Caco-2 (cell line): Measurements from ENCODE around the gene COL15A1. TPM values are rescaled to one million over a fixed set of nuclear protein-coding genes. Genes with fewer than 3 reads are reported as not detected.

Source experiments
- BruUV-seq: library from RNA; stranded (reverse); fragments of 400-500 nt; replicated peaks from 2 replicates; lab custom pipeline; 2021; lab: Mats Ljungman, UMichigan
- CTCF ChIA-PET: fragments of 300-600 bp; sonication (Branson Sonifier 250); formaldehyde crosslinking; loops from one replicate; lab custom pipeline; 2022; ENCODE audit warnings: antibody characterized with exemption; lab: Charles Lee
- POLR2A ChIA-PET: fragments of 300-600 bp; sonication (Branson Sonifier 250); formaldehyde crosslinking; loops from one replicate; lab custom pipeline; 2022; ENCODE audit warnings: antibody characterized with exemption; lab: Charles Lee
- DNase-seq, 2 experiments: peaks; one replicate each; pipeline versions ENCODE4 v3.0.0 to v3.0.0-alpha.2; 2020 to 2022
- H3K27me3 ChIP-seq: replicated peaks from 2 replicates; pipeline ENCODE4 v1.6.0; 2011; ENCODE audit warnings: low read length; ENCODE audit not compliant: control insufficient read depth, insufficient read depth
- H3K36me3 ChIP-seq: 2 replicates; pipeline ENCODE4 v1.5.1; 2011; ENCODE audit warnings: low read length; ENCODE audit not compliant: control insufficient read depth, insufficient read depth
- H3K4me1 ChIP-seq: fragments of 250-450 bp; sonication (Bioruptor Pico); 2 replicates; pipeline ENCODE4 v1.5.1; 2020; ENCODE audit warnings: mild to moderate bottlenecking
- H3K4me3 ChIP-seq: 2 replicates; pipeline ENCODE4 v1.5.1; 2011; ENCODE audit warnings: low read depth, mild to moderate bottlenecking, control low read depth, low read length
- H3K9me3 ChIP-seq: fragments of 250-450 bp; sonication (Bioruptor Pico); 2 replicates; pipeline ENCODE4 v1.5.1; 2020; ENCODE audit warnings: mild to moderate bottlenecking, moderate library complexity
- H3K27ac Mint-ChIP-seq: one replicate; pipeline ENCODE4 v1.8.0; 2022; ENCODE audit warnings: mixed read lengths; ENCODE audit not compliant: unreplicated experiment
- H3K27me3 Mint-ChIP-seq: one replicate; pipeline ENCODE4 v1.8.0; 2022; ENCODE audit warnings: mixed read lengths; ENCODE audit not compliant: insufficient read depth, unreplicated experiment
- H3K36me3 Mint-ChIP-seq: one replicate; pipeline ENCODE4 v1.8.0; 2022; ENCODE audit warnings: mild to moderate bottlenecking, mixed read lengths; ENCODE audit not compliant: insufficient read depth, unreplicated experiment
- H3K4me1 Mint-ChIP-seq: one replicate; pipeline ENCODE4 v1.8.0; 2022; ENCODE audit warnings: low read depth, mixed read lengths; ENCODE audit not compliant: unreplicated experiment
- H3K4me3 Mint-ChIP-seq: one replicate; pipeline ENCODE4 v1.8.0; 2022; ENCODE audit warnings: mild to moderate bottlenecking, moderate library complexity, mixed read lengths; ENCODE audit not compliant: unreplicated experiment
- H3K9me3 Mint-ChIP-seq: one replicate; pipeline ENCODE4 v1.8.0; 2022; ENCODE audit warnings: mixed read lengths; ENCODE audit not compliant: unreplicated experiment
- intact Hi-C: fragments of 100-400 bp; cut with micrococcal nuclease; formaldehyde crosslinking; loops from one replicate; pipeline ENCODE4 v1.10.0; 2022; ENCODE audit not compliant: unreplicated experiment
- total RNA-seq: library from RNA; stranded (reverse); gene quantifications from 2 replicates; pipeline ENCODE4 v1.2.3, GENCODE V29; 2022
- TF ChIP-seq, protein P1 (sequence below), 2 experiments: fragments of 200-600 bp in 1 of 2; IDR thresholded peaks; 1 replicate in 1 of 2; 2 replicates in 1 of 2; pipeline versions ENCODE4 v1.5.1 to v1.8.0; 2011 to 2022; ENCODE audit warnings: antibody characterized with exemption in 1 of 2, control low read depth in 1 of 2, inconsistent platforms in 1 of 2, low read depth in 1 of 2, low read length in 1 of 2, mild to moderate bottlenecking in 1 of 2, moderate library complexity in 1 of 2; ENCODE audit not compliant: insufficient read depth in 1 of 2, severe bottlenecking in 1 of 2, unreplicated experiment in 1 of 2

Gene COL15A1
- total RNA-seq, 1 experiment from 2014 or later: not detected

DNA sequence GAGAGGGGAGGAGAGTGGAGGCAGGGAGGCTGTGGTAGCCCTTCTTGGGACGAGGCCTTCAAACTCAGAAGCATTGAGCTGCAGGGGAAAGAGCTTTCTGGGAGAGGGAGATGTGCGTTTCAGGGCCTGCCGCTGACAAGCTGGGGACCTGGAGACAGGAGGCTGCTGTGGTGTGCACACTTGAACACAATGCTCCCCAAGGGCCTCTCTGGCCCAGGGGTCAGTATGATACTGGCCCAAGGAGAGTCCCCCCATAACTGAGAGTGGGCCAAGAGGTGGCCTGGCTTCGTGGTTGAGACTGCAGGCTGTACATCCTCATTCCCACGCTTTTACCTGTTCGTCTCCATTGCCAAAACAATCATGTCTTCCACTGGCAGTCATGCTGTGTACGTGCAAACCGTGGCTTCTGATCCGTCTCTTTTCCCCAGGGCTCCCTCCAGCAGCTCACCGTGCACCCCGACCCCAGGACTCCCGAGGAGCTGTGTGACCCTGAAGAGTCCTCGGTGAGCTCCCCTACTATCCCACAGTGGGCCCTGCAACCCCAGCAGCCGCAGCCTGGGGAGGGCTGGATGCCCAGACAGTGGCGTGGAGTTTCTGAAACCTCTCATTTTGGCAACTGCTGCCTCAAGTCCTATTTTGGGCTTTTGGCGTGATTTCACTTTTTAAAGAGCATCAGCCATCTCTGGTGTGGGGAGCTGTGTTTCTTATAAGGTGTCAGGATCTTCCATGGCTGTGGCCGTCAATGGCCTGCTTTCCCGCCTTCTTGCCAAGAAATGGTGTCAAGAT lies 43.4 kb downstream of the COL15A1 start:
- intact Hi-C loops: no loop called here
- no peaks in the 10 kb centered on the region for H3K36me3 Mint-ChIP-seq
- TF ChIP-seq, protein P1, sequence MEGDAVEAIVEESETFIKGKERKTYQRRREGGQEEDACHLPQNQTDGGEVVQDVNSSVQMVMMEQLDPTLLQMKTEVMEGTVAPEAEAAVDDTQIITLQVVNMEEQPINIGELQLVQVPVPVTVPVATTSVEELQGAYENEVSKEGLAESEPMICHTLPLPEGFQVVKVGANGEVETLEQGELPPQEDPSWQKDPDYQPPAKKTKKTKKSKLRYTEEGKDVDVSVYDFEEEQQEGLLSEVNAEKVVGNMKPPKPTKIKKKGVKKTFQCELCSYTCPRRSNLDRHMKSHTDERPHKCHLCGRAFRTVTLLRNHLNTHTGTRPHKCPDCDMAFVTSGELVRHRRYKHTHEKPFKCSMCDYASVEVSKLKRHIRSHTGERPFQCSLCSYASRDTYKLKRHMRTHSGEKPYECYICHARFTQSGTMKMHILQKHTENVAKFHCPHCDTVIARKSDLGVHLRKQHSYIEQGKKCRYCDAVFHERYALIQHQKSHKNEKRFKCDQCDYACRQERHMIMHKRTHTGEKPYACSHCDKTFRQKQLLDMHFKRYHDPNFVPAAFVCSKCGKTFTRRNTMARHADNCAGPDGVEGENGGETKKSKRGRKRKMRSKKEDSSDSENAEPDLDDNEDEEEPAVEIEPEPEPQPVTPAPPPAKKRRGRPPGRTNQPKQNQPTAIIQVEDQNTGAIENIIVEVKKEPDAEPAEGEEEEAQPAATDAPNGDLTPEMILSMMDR (IDR thresholded peaks at IDR 0.05; ENCODE audit: insufficient read depth in 1 of 2, low read depth in 1 of 2, low read length in 1 of 2, severe bottlenecking in 1 of 2, unreplicated experiment in 1 of 2): no peak
- peaks cover 7% of the 10 kb centered on the region for H3K27me3 Mint-ChIP-seq
- ChIA-PET CTCF (no interaction called here), POLR2A (no interaction called here)
- no peaks in the 10 kb centered on the region for H3K27me3 ChIP-seq
- no peak overlapping the region for H3K27ac Mint-ChIP-seq
- H3K4me1 ChIP-seq: no peaks in the 10 kb centered on the region
- no TSS peak for BruUV-seq
- DNase-seq: no peak
- no peaks in the 10 kb centered on the region for H3K4me1 Mint-ChIP-seq
- no peaks in the 10 kb centered on the region for H3K9me3 Mint-ChIP-seq
- no peaks in the 10 kb centered on the region for H3K9me3 ChIP-seq
- H3K4me3 ChIP-seq: no peak overlapping the region
- H3K36me3 ChIP-seq: no peaks in the 10 kb centered on the region
- H3K4me3 Mint-ChIP-seq: no peak overlapping the region

DNA sequence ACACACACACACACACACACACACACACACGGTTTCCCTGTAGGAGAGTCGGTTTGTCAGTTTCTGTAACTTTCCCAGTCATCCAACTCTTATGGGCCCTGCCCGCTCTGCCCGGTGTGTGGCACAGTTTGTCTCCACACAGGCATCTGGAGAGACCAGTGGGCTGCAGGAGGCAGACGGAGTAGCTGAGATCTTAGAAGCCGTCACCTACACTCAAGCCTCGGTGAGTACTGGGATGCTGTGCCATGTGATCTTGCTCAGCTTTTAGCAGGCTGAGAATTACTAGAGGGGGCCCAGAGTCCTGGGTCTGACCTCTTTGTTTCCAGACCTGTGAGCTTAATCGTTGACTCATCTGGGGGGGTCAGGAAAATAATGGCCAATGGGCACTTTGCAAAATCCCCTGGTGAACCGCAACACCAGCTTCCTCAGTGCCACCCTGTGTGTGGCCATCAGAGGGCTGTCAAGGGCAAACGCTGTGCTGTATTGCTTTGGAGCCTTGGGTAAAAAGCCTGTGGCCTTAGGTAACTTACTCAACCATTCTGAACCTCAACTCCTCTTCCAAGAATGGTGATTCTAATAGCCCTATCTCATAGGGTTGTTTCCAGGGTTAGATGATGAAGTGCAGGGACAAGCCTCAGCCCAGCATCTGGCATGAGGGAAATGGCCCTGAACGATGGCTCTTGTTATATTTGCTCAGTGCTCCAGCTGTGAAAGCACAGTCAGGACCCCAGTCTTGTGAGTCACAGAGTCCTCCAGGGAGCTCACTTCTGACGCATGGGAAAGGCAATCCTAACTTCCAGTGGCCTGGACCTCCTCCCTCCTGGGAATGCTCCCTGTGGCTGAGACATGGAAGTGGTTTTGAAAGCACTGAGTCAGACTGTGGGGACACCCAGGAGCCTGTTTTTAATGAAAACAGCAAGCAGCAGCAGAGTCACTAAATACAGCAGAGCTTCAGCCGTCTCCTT lies 45.6 kb downstream of the COL15A1 start:
- no TSS peak for BruUV-seq
- DNase-seq: no peak
- Mint-ChIP-seq H3K36me3 (no peaks in the 10 kb centered on the region), H3K4me1 (no peaks in the 10 kb centered on the region), H3K9me3 (no peaks in the 10 kb centered on the region), H3K4me3 (no peak overlapping the region), H3K27ac (no peak overlapping the region), H3K27me3 (peaks cover 7% of the 10 kb centered on the region)
- TF ChIP-seq, protein P1 (IDR thresholded peaks at IDR 0.05; ENCODE audit: insufficient read depth in 1 of 2, low read depth in 1 of 2, low read length in 1 of 2, severe bottlenecking in 1 of 2, unreplicated experiment in 1 of 2): no peak
- ChIA-PET POLR2A (no interaction called here), CTCF (no interaction called here)
- Histone ChIP-seq H3K4me3 (no peak overlapping the region), H3K36me3 (no peaks in the 10 kb centered on the region), H3K4me1 (no peaks in the 10 kb centered on the region), H3K9me3 (no peaks in the 10 kb centered on the region; the same call in 1 of the 2 replicates), H3K27me3 (no peaks in the 10 kb centered on the region)
- intact Hi-C loops: no loop called here

DNA sequence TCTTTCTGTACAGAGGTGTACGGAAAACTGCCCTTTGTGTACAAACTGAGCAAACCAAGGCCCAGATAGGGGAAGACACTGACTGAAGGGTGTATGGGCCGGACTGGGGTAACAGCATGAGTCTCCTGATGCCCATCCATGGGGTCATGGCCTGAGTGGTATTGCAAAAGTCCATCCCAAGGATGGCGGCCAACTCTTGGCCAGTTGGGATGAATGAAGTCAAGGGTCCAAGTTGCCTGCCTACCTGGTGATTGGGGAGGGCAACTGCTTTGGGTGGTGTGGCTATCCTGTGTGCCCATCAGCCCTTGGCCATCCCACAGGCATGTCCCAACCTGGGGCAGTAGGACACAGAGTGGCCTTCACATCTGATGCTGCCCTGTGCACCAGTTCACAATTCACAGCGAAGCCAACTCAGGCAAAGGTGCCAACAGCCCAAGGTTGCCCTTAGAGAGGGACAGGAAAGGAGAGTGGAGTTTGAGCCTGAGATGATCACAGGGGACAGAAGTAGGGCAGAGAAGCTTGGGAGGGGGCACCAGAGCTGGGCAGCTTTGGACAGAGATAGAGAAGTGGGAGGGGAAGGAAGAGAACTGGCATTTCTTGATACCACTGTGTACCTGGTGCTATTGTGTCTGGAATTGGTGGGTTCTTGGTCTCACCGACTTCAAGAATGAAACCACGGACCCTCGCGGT lies 46.6 kb downstream of the COL15A1 start:
- Mint-ChIP-seq H3K27ac (no peak overlapping the region), H3K4me3 (no peak overlapping the region), H3K36me3 (no peaks in the 10 kb centered on the region), H3K4me1 (no peaks in the 10 kb centered on the region), H3K9me3 (no peaks in the 10 kb centered on the region), H3K27me3 (peaks cover 10% of the 10 kb centered on the region)
- TF ChIP-seq, protein P1 (IDR thresholded peaks at IDR 0.05; ENCODE audit: insufficient read depth in 1 of 2, low read depth in 1 of 2, low read length in 1 of 2, severe bottlenecking in 1 of 2, unreplicated experiment in 1 of 2): no peak
- no peak for DNase-seq
- ChIA-PET CTCF (no interaction called here), POLR2A (no interaction called here)
- no peak overlapping the region for H3K4me3 ChIP-seq
- no peaks in the 10 kb centered on the region for H3K27me3 ChIP-seq
- H3K9me3 ChIP-seq: no peaks in the 10 kb centered on the region; the same call in 1 of the 2 replicates
- no peaks in the 10 kb centered on the region for H3K36me3 ChIP-seq
- no TSS peak for BruUV-seq
- intact Hi-C loops: no loop called here
- no peaks in the 10 kb centered on the region for H3K4me1 ChIP-seq
